Measurements from ENCODE around the gene CCR6. TPM values are rescaled to one million over a fixed set of nuclear protein-coding genes. Genes with fewer than 3 reads are reported as not detected.
A peak's percentile ranks its signal among the peaks of the same experiment; 100 is the strongest.

CCR6 gene
- total RNA-seq, 2 donors from 2014 or later, result not detected

DNA sequence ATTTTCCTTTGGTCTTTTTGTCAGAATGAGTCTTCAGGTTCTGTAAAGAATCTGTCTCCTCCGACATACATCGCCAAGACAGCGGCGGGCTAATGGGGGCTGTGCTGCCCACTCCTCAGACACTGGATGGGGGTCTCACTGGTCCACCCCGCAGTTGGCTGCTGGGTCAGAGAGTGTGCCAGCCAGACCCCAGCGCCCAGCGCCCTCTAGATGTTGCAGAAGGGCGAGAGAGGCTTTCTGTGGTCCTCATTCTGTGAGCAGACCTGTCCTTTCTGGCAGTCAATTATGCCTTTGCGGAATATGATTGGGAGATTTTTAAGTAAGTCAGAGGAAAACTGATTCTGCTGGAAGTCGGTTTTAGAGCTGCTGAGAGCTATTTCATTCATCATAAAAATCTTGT lies 7.8 kb upstream of the CCR6 start:
- H3K4me1 ChIP-seq (ENCODE audit: control insufficient read depth, insufficient read depth, low read length), result no peaks in the 10 kb centered on the region
- 67 to 84% methylated on average over 3 to 10 of the region's 10 CpGs for WGBS, 2 experiments (ENCODE audit: insufficient coverage in 1 of 2, insufficient read length in 1 of 2)
- Mint-ChIP-seq H3K4me1 (peaks cover 3% of the 10 kb centered on the region), H3K4me3 (no peak overlapping the region), H3K9me3 (peaks cover 6% of the 10 kb centered on the region), H3K27ac (no peak overlapping the region), H3K36me3 (ENCODE audit: low read depth) (no peaks in the 10 kb centered on the region), H3K27me3 (ENCODE audit: insufficient read depth) (peaks cover 5% of the 10 kb centered on the region)
- TF ChIP-seq CTCF (conservative IDR thresholded peaks at IDR 0.05), result peak; percentile 66
- peak; percentile 74 for DNase-seq
- no peaks in the 10 kb centered on the region for H3K9me3 ChIP-seq (ENCODE audit: control insufficient read depth, low read length)
- no peak overlapping the region for H3K9ac ChIP-seq (ENCODE audit: extremely low read depth, low read length, poor library complexity, severe bottlenecking)
- no peaks in the 10 kb centered on the region for H3K36me3 ChIP-seq (ENCODE audit: control insufficient read depth, insufficient read depth, low read length)
- no peak overlapping the region for H3K4me3 ChIP-seq (ENCODE audit: low read length)
- H3K27ac ChIP-seq (ENCODE audit: low read depth, low read length), result no peak overlapping the region
- H3K27me3 ChIP-seq (ENCODE audit: control insufficient read depth, insufficient read depth, low read length, poor library complexity, severe bottlenecking), result peaks cover 16% of the 10 kb centered on the region

DNA sequence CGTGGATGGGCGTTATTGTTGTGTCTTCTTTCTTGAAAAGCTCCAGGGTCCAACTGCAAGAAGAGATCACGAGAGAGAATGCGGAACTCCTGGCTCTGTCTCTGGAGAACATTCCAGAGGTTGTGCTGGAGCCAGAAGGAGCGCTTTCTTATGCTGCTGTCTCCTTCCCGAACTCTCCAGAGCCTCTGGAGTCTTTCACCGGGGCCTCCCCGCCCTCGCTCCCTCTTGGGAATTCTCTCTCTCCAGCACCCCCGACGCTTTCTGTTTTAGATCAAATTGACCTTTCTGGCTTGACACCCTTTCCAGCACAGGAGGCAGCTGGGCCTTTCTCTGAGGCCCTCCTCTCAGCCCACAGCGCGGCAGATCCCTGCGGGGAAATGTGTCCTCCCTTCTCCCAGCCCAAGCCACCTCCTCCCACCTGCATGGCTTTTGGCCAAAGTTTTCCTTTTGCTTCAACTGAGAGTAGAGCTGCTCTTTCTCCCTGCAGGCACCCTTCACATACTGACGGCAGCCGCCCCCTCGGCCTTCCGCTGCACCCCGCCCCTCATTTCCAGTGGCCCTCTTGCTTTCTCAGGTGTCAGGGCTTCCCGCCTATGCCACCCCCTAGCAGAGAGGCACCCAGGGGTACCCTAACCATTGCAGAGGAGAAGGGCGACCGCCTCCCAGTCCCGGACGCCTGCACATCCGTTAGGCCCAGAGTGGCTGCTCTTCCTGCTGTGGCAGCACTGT lies 6.6 kb upstream of the CCR6 start:
- DNase-seq, result no peak
- Histone ChIP-seq H3K9ac (ENCODE audit: extremely low read depth, low read length, poor library complexity, severe bottlenecking) (no peak overlapping the region), H3K36me3 (ENCODE audit: control insufficient read depth, insufficient read depth, low read length) (no peaks in the 10 kb centered on the region), H3K4me1 (ENCODE audit: control insufficient read depth, insufficient read depth, low read length) (no peaks in the 10 kb centered on the region), H3K4me3 (ENCODE audit: low read length) (no peak overlapping the region), H3K27me3 (ENCODE audit: control insufficient read depth, insufficient read depth, low read length, poor library complexity, severe bottlenecking) (peaks cover 15% of the 10 kb centered on the region), H3K9me3 (ENCODE audit: control insufficient read depth, low read length) (peaks cover 3% of the 10 kb centered on the region), H3K27ac (ENCODE audit: low read depth, low read length) (no peak overlapping the region)
- 84 to 87% methylated on average over 8 to 25 of the region's 25 CpGs for WGBS, 2 experiments (ENCODE audit: insufficient coverage in 1 of 2, insufficient read length in 1 of 2)
- peaks cover 13% of the 10 kb centered on the region for H3K9me3 Mint-ChIP-seq
- no peak overlapping the region for H3K4me3 Mint-ChIP-seq
- TF ChIP-seq CTCF (conservative IDR thresholded peaks at IDR 0.05), result no peak
- H3K4me1 Mint-ChIP-seq, result peaks cover 3% of the 10 kb centered on the region
- H3K27me3 Mint-ChIP-seq (ENCODE audit: insufficient read depth), result peaks cover 5% of the 10 kb centered on the region
- H3K27ac Mint-ChIP-seq, result no peak overlapping the region
- H3K36me3 Mint-ChIP-seq (ENCODE audit: low read depth), result no peaks in the 10 kb centered on the region

DNA sequence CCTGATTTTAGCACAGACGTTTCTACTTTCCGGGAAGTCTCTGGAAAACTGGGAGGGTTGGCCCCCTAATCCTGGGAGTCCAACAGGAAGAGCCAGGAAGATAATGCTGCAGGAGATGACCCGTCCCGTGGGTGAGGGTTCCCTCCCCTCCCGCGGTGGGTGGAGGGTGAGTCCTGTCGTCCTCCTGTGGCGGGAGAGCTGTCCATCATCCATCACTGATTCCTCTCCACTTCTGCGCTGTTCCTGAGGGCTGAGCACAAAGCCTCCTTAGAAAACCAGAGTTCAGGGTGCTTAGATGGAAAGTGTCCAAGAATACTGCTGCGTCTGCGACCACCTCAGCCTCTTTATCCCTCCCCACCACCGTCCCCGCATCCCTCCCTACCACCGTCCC lies 6.1 kb upstream of the CCR6 start:
- no peaks in the 10 kb centered on the region for H3K36me3 Mint-ChIP-seq (ENCODE audit: low read depth)
- peaks cover 13% of the 10 kb centered on the region for H3K9me3 Mint-ChIP-seq
- Histone ChIP-seq H3K9ac (ENCODE audit: extremely low read depth, low read length, poor library complexity, severe bottlenecking) (no peak overlapping the region), H3K27ac (ENCODE audit: low read depth, low read length) (no peak overlapping the region), H3K27me3 (ENCODE audit: control insufficient read depth, insufficient read depth, low read length, poor library complexity, severe bottlenecking) (peaks cover 11% of the 10 kb centered on the region), H3K9me3 (ENCODE audit: control insufficient read depth, low read length) (peaks cover 3% of the 10 kb centered on the region), H3K4me1 (ENCODE audit: control insufficient read depth, insufficient read depth, low read length) (no peaks in the 10 kb centered on the region), H3K4me3 (ENCODE audit: low read length) (no peak overlapping the region), H3K36me3 (ENCODE audit: control insufficient read depth, insufficient read depth, low read length) (no peaks in the 10 kb centered on the region)
- WGBS, 2 experiments (ENCODE audit: insufficient coverage in 1 of 2, insufficient read length in 1 of 2), result 90 to 93% methylated on average over 4 to 14 of the region's 14 CpGs
- TF ChIP-seq CTCF (conservative IDR thresholded peaks at IDR 0.05), result no peak
- peaks cover 5% of the 10 kb centered on the region for H3K27me3 Mint-ChIP-seq (ENCODE audit: insufficient read depth)
- DNase-seq, result no peak
- no peak overlapping the region for H3K4me3 Mint-ChIP-seq
- peaks cover 7% of the 10 kb centered on the region for H3K4me1 Mint-ChIP-seq
- H3K27ac Mint-ChIP-seq, result no peak overlapping the region

All from endodermal cell (in vitro differentiated cells).